GM19240 (cell line): ENCODE measurements around the gene EML5.

Experiments
- DNase-seq: peaks from one replicate; pipeline ENCODE4 v3.0.0; 2011; ENCODE audit warnings: low spot score; ENCODE audit not compliant: insufficient read length

EML5 gene

DNA sequence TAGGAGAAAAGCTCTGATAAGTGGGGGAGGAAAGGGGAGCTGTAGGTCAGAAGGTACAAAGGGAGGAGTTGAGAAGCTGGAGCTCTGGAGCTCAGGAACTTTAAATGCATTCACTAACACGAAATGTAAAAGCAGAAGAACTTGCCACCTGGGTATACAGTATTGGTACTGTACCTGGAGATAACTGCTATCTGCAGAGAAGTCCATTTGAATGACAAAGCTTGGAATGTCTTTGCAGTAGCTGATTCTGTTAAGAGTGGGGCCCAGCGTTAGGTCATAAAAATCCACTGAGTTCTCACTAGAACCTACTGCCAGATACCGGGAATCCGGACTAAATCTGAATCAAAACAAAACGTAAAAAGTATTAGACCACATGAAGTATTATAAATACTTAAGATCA lies 174.3 kb downstream of the EML5 start:
- no peak for DNase-seq

DNA sequence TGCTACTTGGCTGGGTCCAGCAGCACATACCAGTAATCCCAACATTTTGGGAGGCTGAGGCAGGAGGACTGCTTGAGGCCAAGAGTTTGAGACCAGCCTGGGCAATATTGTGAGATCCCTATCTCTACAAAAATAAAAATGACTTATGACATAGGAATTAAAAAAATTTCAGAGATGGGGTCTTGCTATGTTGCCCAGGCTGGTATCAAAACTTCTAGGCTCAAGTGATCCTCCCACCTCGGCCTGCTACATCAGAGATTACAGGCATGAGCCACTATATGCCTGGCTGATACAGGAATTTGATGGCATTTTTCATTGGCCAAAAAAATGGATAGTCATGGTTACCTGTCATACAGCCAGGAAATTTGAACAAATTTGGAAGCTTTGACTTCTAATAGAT lies 175.3 kb downstream of the EML5 start:
- DNase-seq: no peak

DNA sequence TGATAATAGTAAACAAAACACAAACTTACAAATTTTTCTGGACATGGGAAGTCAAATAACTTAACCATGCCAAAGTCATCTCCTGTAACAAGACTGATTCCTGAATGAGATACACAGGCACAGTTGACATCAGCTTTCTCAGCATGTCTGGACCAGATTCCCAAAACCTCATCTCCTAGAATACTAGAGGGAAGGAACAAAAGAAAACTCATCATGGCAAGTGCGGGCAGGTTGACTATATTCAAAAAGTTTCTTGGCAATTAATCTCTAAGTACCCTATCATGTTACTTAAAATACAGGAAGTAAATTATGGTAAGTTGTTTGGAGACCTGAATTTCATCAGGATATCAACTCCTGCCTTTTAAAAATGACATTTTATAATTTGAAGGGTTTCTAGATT lies 176.1 kb downstream of the EML5 start:
- no peak for DNase-seq

DNA sequence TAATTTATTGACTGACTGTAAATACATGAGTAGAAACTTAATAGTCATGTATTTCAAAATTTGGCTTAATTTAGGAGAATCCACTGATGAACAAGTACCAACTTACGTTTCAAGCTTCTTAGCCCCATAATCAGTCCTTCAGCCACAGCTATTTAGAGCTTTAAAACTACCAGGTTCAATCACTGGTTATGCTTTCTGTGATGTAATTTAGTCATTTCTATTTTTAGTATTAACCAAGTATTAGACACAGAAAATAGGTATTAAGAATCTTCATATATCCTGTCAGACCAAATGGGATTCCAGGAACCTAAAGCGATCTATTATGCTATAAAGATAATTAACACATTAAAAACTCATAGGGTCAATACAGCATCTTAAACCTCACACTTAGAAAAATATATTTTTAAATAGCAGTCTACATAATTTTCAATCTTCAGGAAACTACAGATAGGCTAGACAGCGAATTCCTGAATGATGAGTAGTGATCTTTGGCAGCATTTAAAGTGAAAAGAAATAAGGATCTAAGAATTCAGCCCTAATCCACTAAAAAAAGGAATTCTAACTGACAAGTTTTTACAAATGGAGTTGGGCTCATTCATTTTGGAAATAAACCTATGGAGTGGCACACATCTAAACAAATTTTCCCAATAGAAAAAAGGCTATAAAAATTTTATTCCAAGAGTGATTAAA lies 178.4 kb downstream of the EML5 start:
- no peak for DNase-seq

DNA sequence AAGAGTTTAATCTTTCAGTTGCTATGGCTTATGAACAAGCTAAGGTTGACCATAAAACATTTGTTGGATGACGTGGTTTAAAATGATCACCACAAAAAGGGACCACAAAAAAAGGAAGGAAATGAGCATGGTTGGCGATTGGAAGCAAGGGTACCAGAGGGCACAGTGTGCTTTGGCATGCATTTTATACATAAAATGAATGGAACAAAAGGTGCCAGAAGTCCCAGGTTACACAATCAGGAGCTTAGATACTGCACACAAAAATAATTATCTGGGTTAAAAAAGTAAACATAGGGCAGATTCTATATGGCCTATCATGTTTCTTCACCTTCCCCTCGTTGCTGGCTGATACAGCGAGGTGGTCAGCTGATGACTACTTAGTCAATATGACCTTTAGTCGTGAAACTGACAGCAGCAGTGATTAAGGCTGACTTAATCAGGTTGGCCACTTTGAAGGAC lies 179.2 kb downstream of the EML5 start:
- DNase-seq: no peak

DNA sequence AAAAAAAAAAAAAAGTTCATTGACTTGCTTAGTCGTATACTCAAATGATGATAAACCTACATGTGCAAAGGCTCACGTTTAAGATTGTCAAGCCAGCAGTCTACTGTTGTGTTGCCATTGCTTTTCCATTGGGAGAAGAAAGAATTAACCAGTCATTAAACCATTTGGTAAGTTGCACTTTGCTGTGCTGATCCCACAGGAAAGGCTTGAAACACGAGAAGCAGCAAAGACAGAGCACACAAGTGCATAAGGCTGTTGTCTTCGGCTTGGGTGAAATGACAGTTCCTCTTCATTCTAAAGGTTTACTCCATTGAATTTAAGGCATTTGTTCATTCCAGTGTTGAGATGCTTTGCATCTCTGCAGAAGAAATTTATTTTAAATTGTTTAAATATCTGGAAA lies 179.8 kb downstream of the EML5 start:
- no peak for DNase-seq

DNA sequence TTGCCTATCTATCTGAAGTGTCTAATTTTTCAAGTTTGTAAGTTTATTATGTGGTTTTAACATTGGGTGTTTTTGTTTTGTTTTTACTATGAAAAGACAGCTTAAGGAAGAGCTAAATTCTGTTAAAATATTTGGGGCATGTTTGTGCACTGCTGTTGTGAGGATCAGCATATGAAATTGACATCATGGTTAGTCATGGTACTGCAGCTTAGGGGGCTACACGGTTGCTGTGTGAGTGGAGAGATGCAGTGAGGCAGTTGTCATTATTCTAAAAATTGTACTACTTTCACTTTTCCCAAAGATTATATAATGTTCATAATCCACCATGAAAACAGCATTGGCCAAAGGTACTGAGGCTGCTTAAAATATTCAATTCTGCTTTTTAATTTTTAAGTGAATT lies 180.9 kb downstream of the EML5 start:
- DNase-seq: no peak

DNA sequence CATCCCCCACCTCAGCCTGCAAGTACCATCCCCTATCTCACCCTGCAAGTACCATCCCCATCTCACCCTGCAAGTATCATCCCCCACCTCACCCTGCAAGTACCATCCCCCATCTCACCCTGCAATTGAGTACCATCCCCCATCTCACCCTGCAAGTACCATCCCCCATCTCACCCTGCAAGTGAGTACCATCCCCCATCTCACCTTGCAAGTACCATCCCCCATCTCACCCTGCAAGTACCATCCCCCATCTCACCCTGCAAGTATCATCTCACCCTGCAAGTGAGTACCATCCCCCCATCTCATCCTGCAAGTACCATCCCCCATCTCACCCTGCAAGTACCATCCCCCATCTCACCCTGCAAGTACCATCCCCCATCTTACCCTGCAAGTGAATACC lies 184.9 kb downstream of the EML5 start:
- DNase-seq: no peak

DNA sequence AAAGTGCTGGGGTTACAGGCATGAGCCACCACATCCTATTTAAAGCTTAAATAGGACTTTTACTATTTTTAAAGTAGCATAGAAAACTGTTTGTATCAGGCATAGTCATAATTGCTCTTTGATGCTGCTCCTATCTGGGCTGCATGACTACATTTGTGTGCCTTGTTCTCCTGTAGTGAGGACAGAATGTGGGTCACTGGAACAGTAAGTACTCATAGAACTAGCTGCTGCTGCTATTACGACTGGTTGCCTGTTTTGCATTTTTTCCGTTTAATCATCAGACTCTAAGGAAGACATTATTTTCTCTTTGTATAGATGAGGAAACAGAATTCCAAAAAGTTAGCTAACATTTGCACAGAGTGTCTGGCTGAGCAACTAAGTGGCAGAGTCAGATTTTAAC lies 187.2 kb downstream of the EML5 start:
- DNase-seq: no peak

DNA sequence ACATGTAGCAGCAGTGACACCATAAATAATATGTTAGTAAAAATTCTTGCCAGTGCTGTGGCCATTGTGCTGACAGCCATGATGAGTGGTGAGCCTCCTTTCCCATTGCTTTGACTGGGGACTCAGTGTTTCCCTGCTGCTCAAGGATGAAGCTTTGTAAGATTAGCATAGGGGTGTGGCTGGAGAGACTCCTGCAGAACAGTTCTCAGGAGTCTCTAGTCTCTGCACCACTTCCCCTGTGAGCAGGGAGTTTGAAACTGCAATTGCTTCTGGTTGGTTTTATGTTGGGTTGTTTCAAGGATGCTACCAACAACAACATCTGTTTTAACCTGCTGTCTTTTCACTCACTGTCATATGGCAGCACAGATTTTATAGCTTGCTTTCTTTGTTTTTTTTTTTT lies 188.5 kb downstream of the EML5 start:
- no peak for DNase-seq

DNA sequence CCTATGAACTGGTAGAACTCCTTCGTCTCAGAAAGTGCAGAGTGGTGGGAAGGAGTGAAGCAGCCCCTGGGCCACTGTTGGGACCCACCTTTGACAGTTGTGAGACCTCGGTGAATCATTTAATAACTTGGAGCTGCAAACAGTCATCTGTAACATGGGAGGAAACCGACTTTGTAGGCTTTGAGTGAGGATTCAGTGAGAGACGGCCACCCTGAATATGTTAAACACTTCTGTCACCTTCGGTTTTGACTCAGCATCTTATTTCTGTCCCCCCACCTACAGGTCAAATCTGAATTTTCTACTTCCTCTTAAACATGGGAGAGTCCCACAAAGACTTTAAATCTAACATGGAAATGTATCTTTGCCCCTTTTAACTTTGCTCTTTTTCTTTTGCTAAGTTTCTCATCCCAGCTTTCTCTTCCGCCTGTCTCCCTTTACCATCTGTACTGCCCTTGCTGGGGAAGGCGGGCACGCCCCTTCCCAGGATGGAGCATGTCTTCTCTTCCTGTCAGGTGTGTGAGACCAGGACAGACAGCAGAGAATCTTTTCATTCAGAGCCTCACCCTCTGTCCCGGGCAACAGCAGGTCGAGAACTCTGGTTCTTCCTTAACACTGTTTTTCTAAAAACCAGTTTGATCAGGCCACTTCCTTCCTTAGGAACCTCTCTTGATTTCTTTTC lies 192.9 kb downstream of the EML5 start:
- DNase-seq: peak; percentile 26

DNA sequence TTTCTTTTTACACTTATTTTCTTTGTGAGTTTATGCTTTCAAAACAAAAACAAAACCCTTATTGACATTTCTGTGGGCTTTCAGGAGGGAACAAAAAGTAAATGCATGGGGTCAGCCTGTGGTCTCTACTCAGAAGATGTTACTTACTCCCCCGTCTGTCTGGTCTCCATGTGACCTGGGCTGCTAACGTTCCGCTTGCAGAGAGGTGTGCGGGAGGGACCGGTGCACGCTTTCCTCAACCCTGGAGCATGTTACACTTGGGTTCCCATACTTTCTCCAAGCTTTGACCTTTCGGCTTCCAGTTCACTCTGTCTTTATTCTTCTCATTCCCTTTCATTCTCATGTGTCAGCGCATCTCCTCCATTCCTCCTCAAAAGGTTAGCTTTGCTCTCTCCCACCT lies 193.4 kb downstream of the EML5 start:
- DNase-seq: no peak

DNA sequence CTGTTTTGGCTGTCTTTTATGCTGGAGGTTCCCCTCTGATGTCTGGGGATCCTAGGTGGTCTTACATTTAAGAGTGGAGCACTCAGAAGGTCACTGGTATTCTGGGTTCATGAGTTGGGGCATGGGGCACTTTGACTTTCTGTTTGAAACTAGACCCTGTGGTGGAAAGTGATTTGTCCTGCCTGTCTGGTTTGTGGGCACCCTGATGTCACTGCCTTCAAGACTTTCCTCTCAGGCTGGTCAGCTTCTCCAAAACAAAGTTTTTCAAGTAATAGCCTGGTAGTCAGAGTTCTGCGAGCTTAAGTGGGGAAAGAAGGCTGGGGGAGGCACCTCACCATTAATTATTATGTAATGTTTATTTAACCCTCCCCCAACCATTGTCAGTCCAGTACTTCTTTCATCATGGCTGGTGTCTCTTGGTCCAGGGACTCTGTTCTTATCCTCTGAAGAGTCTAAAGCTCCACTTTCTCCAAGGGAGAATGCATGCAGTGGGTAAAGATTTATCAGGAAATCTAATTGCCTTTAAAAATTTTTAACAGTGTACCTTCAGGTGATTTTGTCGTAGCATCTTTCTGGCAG lies 194.6 kb downstream of the EML5 start:
- no peak for DNase-seq

DNA sequence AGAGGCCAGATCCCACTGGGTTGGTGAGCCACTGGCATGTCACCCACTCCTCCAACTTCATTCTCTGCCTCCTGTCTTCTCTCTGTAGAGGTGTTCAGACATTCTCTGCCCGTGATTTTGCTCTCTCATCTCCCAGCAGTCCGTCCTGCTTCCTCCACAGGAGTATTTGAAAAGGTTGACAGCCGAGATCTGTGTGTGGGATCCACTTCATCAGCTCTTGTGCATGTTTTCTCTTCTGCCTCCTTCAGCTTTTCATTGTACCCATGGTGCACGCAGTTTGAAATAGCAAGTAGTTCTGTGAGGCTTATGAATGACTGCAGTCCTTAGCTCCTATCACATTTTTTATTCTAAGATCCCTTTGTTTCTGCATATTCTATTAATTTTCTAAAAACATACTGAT lies 195.2 kb downstream of the EML5 start:
- no peak for DNase-seq

DNA sequence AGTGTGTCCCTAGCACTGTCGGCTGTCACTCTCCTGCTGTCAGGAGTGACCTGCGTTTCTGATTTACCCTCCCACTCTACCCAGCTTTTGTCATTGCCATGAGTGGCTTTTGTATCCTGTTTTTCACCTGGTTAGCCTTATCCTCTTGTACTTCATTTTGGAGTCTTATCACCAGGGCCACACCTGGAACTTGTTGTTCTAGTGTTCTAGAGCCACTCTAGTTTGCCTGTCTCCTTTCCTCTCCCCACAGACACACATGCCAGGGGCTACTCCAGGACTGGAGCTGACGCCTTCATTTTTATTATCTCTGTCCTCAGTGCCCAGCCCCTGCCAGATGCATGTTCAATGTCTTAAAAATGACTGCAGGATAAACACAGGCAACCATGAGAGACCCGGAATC lies 195.7 kb downstream of the EML5 start:
- no peak for DNase-seq

DNA sequence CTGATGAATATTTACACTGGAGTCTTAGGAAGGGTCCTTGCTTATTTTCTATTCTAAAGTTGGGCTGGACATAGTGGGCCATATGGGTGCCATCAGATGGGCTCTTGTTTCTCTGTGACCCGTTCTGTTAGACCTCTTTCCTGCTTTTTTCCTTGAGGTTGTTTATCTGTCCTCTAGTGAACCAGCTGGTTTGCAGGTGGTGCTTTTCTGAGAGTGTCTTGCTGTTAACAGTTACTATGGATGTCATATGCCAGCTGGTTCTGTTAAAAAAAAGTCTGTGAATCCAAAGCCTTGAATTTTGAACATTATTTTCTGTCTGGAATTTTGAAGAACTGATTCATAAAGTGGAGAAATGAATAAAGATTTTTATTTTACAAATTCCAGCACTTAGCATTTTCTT lies 200.7 kb downstream of the EML5 start:
- no peak for DNase-seq

DNA sequence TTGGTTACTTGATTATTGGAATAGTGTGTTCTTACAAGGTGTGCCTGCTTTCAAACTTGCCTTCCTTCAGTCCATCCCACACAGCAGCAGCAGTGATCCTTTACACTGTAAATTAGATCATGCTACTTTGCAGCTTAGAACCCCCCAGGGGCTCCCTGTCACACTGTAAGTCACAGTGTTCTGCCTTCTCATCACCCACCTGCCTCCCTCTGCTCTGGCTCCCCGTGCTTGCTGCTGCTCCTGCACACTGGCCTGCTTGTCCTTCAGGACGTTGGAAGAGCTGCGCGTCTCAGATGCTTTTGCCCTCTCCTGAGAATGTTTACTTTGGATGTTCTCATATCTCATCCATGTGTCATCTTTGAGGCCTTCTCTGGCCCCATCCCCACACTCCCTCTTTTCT lies 202.6 kb downstream of the EML5 start:
- no peak for DNase-seq

DNA sequence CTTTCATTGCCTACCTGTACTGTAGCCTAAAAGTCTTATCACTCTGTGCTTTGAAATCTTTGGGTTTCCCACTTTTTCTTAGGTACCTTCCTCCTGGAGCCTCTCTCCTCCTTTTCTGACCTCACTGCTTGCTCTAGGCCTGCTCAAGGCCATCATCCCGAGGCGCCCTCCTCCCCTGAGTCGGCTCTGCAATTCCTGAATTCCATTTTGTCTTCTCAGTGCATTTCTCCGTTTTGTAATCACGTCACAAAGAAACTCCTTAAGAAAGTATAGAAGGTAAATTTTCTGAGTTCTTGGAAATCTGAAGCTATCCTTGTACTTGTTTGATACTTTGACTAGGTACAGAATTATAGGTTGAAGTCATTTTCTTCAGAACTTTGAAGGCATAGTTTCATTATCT lies 204.7 kb downstream of the EML5 start:
- DNase-seq: no peak

DNA sequence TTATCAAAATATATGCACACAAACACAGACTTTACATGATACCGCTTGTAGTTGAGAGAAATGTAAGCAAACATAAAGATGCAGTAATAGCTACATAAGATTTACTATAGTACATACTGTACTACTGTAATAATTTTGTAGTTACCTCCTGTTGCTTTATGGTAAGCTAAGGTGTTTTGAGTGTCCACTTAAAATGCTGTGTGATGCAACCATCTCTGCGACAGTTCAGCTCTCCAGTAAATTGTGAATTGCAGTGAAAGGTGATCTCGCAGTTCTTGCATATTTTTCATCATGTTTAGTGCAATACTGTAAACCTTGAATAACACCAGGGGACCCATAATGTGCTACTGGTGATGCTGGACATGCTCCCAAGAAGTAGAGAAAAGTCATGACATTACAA lies 208.3 kb downstream of the EML5 start:
- DNase-seq: no peak

DNA sequence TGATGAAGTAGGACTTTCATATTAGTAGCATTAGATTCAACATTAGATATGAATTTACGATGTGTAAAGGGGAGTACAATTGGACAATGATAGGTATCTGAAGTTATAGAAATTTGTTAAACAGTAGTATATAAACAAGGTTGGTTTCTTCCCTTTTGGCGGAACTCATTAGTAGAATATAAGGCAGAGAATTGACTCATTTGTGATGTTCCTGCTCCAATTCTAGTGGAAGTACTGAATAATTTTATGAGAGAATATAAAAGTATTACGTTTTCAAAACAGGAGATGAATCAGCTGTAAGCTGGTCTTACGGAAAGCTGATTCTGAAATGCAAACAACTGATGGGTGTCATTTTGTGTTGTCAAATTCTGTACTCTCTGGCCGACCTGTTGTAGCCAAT lies 216.5 kb downstream of the EML5 start:
- no peak for DNase-seq

DNA sequence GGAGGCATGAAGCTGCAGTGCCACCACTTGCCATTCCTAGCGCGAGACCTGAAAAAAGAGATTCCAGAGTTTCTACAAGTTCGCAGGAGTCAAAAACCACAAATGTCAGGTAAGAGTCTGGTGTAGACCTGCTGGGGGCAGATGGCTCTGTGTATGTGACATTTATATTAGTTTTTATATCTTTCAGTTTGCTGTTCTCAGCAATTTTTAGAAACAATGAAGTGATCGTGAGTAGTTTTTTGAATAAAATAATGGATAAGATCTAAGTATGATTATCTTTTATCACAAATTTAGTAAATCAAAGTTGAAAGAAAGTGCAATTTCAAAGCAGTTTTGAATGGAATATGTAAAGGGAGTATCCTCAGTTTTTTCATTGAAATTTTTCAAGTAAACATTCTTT lies 220.6 kb downstream of the EML5 start:
- DNase-seq: no peak

DNA sequence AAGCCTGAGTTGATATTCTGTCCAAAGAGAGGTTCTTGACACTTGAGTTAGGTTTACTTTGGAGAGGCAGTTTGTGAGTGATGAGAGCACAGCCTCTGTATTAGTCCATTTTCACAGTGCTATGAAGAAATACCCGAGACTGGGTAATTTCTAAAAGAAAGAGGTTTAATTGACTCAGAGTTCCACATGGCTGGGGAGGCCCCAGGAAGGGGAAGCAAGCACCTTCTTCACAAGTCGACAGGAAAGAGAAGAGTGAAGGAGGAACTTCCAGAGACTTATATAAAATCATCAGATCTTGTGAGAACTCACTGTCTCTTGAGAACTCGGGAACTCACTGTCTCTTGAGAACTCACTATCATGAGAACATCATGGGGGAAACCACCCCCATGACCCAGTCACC lies 224.6 kb downstream of the EML5 start:
- no peak for DNase-seq

DNA sequence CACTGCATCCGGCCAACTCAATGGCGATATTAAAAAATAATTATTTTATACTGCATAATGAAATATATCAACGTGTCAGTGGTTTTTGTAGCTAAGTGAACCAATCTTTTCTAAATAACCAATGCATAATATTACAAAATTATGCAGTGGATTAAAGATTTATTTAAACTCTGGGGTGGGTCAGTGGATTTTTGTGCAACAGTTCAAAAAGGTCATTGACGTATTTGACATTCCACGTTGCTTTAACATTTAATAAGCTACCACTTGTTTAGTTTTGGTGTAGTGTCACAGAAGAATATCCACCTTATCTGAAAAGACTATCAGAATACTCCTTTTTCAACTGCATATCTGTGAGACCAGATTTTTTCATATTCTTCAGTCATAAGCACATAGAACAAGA lies 227.3 kb downstream of the EML5 start:
- no peak for DNase-seq
